Subcutaneous adipose tissue (tissue), 4 donors: ENCODE measurements around the gene ABCD2. TPM values are rescaled to one million over a fixed set of nuclear protein-coding genes. Genes with fewer than 3 reads are reported as not detected.

Source experiments
- CTCF ChIP-seq: fragments of 450-650 bp; IDR thresholded peaks from one replicate; pipeline ENCODE4 v1.5.1; 2016; ENCODE audit warnings: low read depth, mild to moderate bottlenecking, control low read depth, antibody characterized with exemption, moderate library complexity
- small RNA-seq: library from RNA; depleted of rRNA; stranded (forward); fragments of <200 nt; gene quantifications from one replicate; pipeline ENCODE3, GENCODE V24; 2016
- total RNA-seq, 4 donors: library from RNA; depleted of rRNA; stranded (reverse); fragments of >200 nt; gene quantifications; one replicate each; pipeline ENCODE4 v1.1.0, GENCODE V29; 2016

The ABCD2 gene
- total RNA-seq, 4 donors from 2014 or later, result 14.1 to 48.0 (median 31.9) TPM

- no peak for TF ChIP-seq CTCF
Measured at GRCh38 chr12:39502726-39503125, 116.9 kb downstream of the ABCD2 start.

Small RNAs within 50 kb of the gene (small RNA-seq; reads per million reads assigned to genes)
- not detected for gene AC121334.2

Other genes with a start within 250 kb of the ABCD2 start
- 10 to 100 TPM in 3 of 4 donors, 1 to 10 TPM in 1; 9.2 to 27.1 (median 20.8) TPM for gene KIF21A, start 176.7 kb downstream of the ABCD2 start, total RNA-seq